ENCODE results near the gene TNNI3K. TPM values are rescaled to one million over a fixed set of nuclear protein-coding genes. Genes with fewer than 3 reads are reported as not detected.
A peak's percentile ranks its signal among the peaks of the same experiment; 100 is the strongest.

TNNI3K gene
- polyA plus RNA-seq, 1 donor from 2014 or later, result 3.5 TPM

DNA sequence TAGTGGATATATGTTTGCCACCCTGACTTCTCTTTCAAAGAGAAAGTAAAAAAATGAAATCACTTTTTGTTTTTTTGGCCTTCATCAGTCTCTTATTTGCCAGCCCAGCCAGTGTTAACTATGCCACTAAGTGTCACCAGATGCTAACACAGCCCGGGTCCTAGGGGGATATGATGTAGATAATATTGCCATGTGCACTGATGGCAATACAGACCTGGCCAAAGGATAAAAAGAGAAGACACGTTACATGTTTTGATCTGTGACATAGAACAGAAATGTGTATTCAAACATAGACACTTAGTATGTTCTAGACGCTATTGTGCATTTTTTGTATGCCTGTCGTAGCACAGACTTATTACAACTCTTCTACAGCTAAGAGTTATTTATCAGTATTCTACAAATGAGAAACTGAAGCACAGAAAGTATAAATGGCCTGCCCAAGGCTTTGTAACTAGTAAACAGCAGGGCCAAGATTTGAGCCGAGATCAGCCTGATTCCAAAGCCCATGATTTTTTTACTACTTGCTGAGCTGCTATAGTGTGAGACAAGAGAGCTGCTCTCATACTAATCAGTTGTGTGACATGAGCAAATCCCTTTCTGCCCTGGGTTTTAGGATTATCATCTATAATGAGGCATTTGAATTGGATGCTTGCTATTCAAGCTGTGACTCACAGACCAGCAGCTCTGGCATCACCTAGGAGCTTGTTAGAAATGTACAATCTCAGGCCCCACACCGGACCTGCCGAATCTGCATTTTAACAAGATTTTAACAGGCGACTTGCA, 270.9 kb downstream of the TNNI3K start:
- TF ChIP-seq, protein P1, sequence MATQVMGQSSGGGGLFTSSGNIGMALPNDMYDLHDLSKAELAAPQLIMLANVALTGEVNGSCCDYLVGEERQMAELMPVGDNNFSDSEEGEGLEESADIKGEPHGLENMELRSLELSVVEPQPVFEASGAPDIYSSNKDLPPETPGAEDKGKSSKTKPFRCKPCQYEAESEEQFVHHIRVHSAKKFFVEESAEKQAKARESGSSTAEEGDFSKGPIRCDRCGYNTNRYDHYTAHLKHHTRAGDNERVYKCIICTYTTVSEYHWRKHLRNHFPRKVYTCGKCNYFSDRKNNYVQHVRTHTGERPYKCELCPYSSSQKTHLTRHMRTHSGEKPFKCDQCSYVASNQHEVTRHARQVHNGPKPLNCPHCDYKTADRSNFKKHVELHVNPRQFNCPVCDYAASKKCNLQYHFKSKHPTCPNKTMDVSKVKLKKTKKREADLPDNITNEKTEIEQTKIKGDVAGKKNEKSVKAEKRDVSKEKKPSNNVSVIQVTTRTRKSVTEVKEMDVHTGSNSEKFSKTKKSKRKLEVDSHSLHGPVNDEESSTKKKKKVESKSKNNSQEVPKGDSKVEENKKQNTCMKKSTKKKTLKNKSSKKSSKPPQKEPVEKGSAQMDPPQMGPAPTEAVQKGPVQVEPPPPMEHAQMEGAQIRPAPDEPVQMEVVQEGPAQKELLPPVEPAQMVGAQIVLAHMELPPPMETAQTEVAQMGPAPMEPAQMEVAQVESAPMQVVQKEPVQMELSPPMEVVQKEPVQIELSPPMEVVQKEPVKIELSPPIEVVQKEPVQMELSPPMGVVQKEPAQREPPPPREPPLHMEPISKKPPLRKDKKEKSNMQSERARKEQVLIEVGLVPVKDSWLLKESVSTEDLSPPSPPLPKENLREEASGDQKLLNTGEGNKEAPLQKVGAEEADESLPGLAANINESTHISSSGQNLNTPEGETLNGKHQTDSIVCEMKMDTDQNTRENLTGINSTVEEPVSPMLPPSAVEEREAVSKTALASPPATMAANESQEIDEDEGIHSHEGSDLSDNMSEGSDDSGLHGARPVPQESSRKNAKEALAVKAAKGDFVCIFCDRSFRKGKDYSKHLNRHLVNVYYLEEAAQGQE (IDR thresholded peaks at IDR 0.05; ENCODE audit: borderline replicate concordance), result peak; percentile 23
- peak; percentile 53 for TF ChIP-seq EP300 (conservative IDR thresholded peaks at IDR 0.05; ENCODE audit: poor library complexity, severe bottlenecking)
- TF ChIP-seq, protein P2, sequence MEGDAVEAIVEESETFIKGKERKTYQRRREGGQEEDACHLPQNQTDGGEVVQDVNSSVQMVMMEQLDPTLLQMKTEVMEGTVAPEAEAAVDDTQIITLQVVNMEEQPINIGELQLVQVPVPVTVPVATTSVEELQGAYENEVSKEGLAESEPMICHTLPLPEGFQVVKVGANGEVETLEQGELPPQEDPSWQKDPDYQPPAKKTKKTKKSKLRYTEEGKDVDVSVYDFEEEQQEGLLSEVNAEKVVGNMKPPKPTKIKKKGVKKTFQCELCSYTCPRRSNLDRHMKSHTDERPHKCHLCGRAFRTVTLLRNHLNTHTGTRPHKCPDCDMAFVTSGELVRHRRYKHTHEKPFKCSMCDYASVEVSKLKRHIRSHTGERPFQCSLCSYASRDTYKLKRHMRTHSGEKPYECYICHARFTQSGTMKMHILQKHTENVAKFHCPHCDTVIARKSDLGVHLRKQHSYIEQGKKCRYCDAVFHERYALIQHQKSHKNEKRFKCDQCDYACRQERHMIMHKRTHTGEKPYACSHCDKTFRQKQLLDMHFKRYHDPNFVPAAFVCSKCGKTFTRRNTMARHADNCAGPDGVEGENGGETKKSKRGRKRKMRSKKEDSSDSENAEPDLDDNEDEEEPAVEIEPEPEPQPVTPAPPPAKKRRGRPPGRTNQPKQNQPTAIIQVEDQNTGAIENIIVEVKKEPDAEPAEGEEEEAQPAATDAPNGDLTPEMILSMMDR (IDR thresholded peaks at IDR 0.05; ENCODE audit: poor library complexity, severe bottlenecking), result peak; percentile 35
- TF ChIP-seq SMC3 (conservative IDR thresholded peaks at IDR 0.05; ENCODE audit: poor library complexity), result no peak
- no peak overlapping the region for H2AFZ ChIP-seq (ENCODE audit: low read depth, low read length)
- H3K9me2 ChIP-seq (ENCODE audit: insufficient read depth, low read length), result no peaks in the 10 kb centered on the region
- H3K9me3 ChIP-seq (ENCODE audit: low read length), result no peaks in the 10 kb centered on the region
- H3F3A ChIP-seq (ENCODE audit: insufficient read depth, low read length, poor library complexity, severe bottlenecking), result peaks cover 17% of the 10 kb centered on the region
- peak overlapping the region; percentile 88 for H3K27ac ChIP-seq (ENCODE audit: low read length)
- peak overlapping the region; percentile 32 for H3K4me3 ChIP-seq (ENCODE audit: low read length)
- no peaks in the 10 kb centered on the region for H4K20me1 ChIP-seq (ENCODE audit: insufficient read depth)
- H3K79me2 ChIP-seq (replicated peaks; ENCODE audit: insufficient read depth, low read length), result no peaks in the 10 kb centered on the region
- H3K4me2 ChIP-seq (ENCODE audit: low read length), result peak overlapping the region; percentile 42
- no peaks in the 10 kb centered on the region for H3K36me3 ChIP-seq (ENCODE audit: insufficient read depth, low read length)
- H3K27me3 ChIP-seq (ENCODE audit: insufficient read depth, low read depth, low read length), result no peaks in the 10 kb centered on the region
- peak overlapping the region; percentile 69 for H3K9ac ChIP-seq (ENCODE audit: low read length)

DNA sequence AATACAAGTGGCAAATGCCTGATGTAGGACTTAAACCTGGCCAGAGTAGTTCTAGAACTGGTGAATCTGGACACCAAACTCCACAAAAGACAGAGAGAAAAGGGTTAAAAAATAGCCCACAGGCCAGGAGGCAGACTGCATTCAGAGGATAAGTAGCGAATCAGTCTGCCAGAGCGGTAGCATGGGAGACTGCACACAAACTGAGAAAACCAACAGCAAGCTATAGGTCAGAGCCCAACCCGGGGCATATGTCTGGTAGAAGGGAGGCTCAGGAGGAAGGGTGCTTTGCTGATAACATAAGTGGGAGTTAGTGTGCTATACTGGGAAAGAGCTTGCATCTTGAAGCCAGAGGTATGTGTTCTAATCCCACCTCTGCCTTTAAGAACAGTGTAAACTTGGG, 273.3 kb downstream of the TNNI3K start:
- TF ChIP-seq MXI1 (conservative IDR thresholded peaks at IDR 0.05; ENCODE audit: poor library complexity, severe bottlenecking) (no peak), SMC3 (conservative IDR thresholded peaks at IDR 0.05; ENCODE audit: poor library complexity) (no peak), TAF1 (IDR thresholded peaks at IDR 0.05; ENCODE audit: low read depth) (no peak), EZH2 (IDR thresholded peaks at IDR 0.05; ENCODE audit: borderline replicate concordance, insufficient read depth, low read length, poor library complexity, severe bottlenecking) (no peak), RAD21 (conservative IDR thresholded peaks at IDR 0.05) (no peak), EP300 (conservative IDR thresholded peaks at IDR 0.05; ENCODE audit: poor library complexity, severe bottlenecking) (no peak), POLR2AphosphoS5 (IDR thresholded peaks at IDR 0.05) (no peak)
- TF ChIP-seq, protein P2 (IDR thresholded peaks at IDR 0.05; ENCODE audit: poor library complexity, severe bottlenecking), result no peak
- TF ChIP-seq, protein P1 (IDR thresholded peaks at IDR 0.05; ENCODE audit: borderline replicate concordance), result no peak
- Histone ChIP-seq H3K4me3 (ENCODE audit: low read length) (no peak overlapping the region), H3F3A (ENCODE audit: insufficient read depth, low read length, poor library complexity, severe bottlenecking) (peaks cover 17% of the 10 kb centered on the region), H3K9ac (ENCODE audit: low read length) (no peak overlapping the region), H3K79me2 (replicated peaks; ENCODE audit: insufficient read depth, low read length) (no peaks in the 10 kb centered on the region), H3K36me3 (ENCODE audit: insufficient read depth, low read length) (no peaks in the 10 kb centered on the region), H2AFZ (ENCODE audit: low read depth, low read length) (no peak overlapping the region), H3K9me2 (ENCODE audit: insufficient read depth, low read length) (no peaks in the 10 kb centered on the region), H3K4me2 (ENCODE audit: low read length) (no peak overlapping the region), H3K27me3 (ENCODE audit: insufficient read depth, low read depth, low read length) (no peaks in the 10 kb centered on the region), H3K27ac (ENCODE audit: low read length) (no peak overlapping the region), H3K9me3 (ENCODE audit: low read length) (no peaks in the 10 kb centered on the region), H4K20me1 (ENCODE audit: insufficient read depth) (no peaks in the 10 kb centered on the region)

Data from neural cell (in vitro differentiated cells).